ENCODE results near the gene TLR2. TPM values are rescaled to one million over a fixed set of nuclear protein-coding genes. Genes with fewer than 3 reads are reported as not detected.

Gene TLR2
- polyA plus RNA-seq, 1 donor (not counting 4 experiments of a cell fraction or from before 2014, with no cell fraction given), result 1.8 TPM

- Histone ChIP-seq H3K36me3 (ENCODE audit: control insufficient read depth in 2 of 2, extremely low read depth in 1 of 2, insufficient read depth in 2 of 2, low read length in 2 of 2) (no peaks in the 10 kb centered on the region), H3K27me3 (ENCODE audit: control insufficient read depth, extremely low read depth, insufficient read depth, low read length) (no peaks in the 10 kb centered on the region), H3K4me2 (ENCODE audit: control insufficient read depth, extremely low read depth, insufficient read depth, low read depth, low read length) (no peak overlapping the region), H3K9me1 (ENCODE audit: control insufficient read depth, extremely low read depth, insufficient read depth, low read length) (no peaks in the 10 kb centered on the region), H3K9me3 (ENCODE audit: control insufficient read depth, low read depth, low read length) (no peaks in the 10 kb centered on the region), H4K20me1 (ENCODE audit: control insufficient read depth, extremely low read depth, insufficient read depth, low read length) (no peaks in the 10 kb centered on the region), H3K79me2 (ENCODE audit: control insufficient read depth, insufficient read depth, low read length) (no peaks in the 10 kb centered on the region), H3K4me3 (ENCODE audit: control insufficient read depth in 2 of 3, extremely low read depth in 1 of 3, insufficient read depth in 2 of 3, low read depth in 1 of 3, low read length in 3 of 3) (no peak overlapping the region), H3K9ac (ENCODE audit: control insufficient read depth, extremely low read depth, insufficient read depth, low read length) (no peak overlapping the region), H3K4me1 (ENCODE audit: control insufficient read depth, extremely low read depth, insufficient read depth, low read length) (peaks cover 7% of the 10 kb centered on the region), H3K27ac (ENCODE audit: control insufficient read depth, insufficient read depth, low read length) (no peak overlapping the region), H2AFZ (ENCODE audit: control insufficient read depth, low read length) (no peak overlapping the region)
- FAIRE-seq (no peak), DNase-seq (ENCODE audit: low read depth, low spot score) (no peak)
- no peak for TF ChIP-seq CTCF (optimal IDR thresholded peaks at IDR 0.05 in 1 of 3, IDR thresholded peaks at IDR 0.05 in 1 of 3, conservative IDR thresholded peaks at IDR 0.05 in 1 of 3; ENCODE audit: extremely low read depth in 1 of 3, insufficient read depth in 2 of 3, low read length in 3 of 3)
- dilution Hi-C loops (cut with MboI; ENCODE audit: extremely low pct_ligation_motif_present, low sequenced_read_pairs), result no loop called here
These were observed 45.8 kb downstream of the TLR2 start for GRCh38 chr4:153729895-153730294.

- no peaks in the 10 kb centered on the region for H3K9me1 ChIP-seq (ENCODE audit: control insufficient read depth, extremely low read depth, insufficient read depth, low read length)
- DNase-seq (ENCODE audit: low read depth, low spot score) (no peak), FAIRE-seq (peak; percentile 95)
- peak overlapping the region; percentile 26 for H3K9ac ChIP-seq (ENCODE audit: control insufficient read depth, extremely low read depth, insufficient read depth, low read length)
- H3K4me3 ChIP-seq (ENCODE audit: control insufficient read depth in 2 of 3, extremely low read depth in 1 of 3, insufficient read depth in 2 of 3, low read depth in 1 of 3, low read length in 3 of 3), result no peak overlapping the region
- H2AFZ ChIP-seq (ENCODE audit: control insufficient read depth, low read length), result no peak overlapping the region
- H3K9me3 ChIP-seq (ENCODE audit: control insufficient read depth, low read depth, low read length), result no peaks in the 10 kb centered on the region
- peak overlapping the region; percentile 68 for H3K27ac ChIP-seq (ENCODE audit: control insufficient read depth, insufficient read depth, low read length)
- no peak for TF ChIP-seq CTCF (optimal IDR thresholded peaks at IDR 0.05 in 1 of 3, IDR thresholded peaks at IDR 0.05 in 1 of 3, conservative IDR thresholded peaks at IDR 0.05 in 1 of 3; ENCODE audit: extremely low read depth in 1 of 3, insufficient read depth in 2 of 3, low read length in 3 of 3)
- no peak for TF ChIP-seq EZH2 (IDR thresholded peaks at IDR 0.05; ENCODE audit: low read length)
- H3K4me1 ChIP-seq (ENCODE audit: control insufficient read depth, extremely low read depth, insufficient read depth, low read length), result peaks cover 7% of the 10 kb centered on the region
- H3K27me3 ChIP-seq (ENCODE audit: control insufficient read depth, extremely low read depth, insufficient read depth, low read length), result no peaks in the 10 kb centered on the region
- dilution Hi-C loops (cut with MboI; ENCODE audit: extremely low pct_ligation_motif_present, low sequenced_read_pairs), result no loop called here
- H3K79me2 ChIP-seq (ENCODE audit: control insufficient read depth, insufficient read depth, low read length), result no peaks in the 10 kb centered on the region
- H3K4me2 ChIP-seq (ENCODE audit: control insufficient read depth, extremely low read depth, insufficient read depth, low read depth, low read length), result peak overlapping the region; percentile 33
- no peaks in the 10 kb centered on the region for H3K36me3 ChIP-seq (ENCODE audit: control insufficient read depth in 2 of 2, extremely low read depth in 1 of 2, insufficient read depth in 2 of 2, low read length in 2 of 2)
- no peaks in the 10 kb centered on the region for H4K20me1 ChIP-seq (ENCODE audit: control insufficient read depth, extremely low read depth, insufficient read depth, low read length)
These were observed 47.2 kb downstream of the TLR2 start for GRCh38 chr4:153731239-153731638.
